NCI-H446 treated with DMSO at 0.1 percent for 48 hours (cell line): ENCODE results near the gene GRID1.

Experiments
- DNase-seq: peaks from one replicate; lab custom pipeline; 2025; lab: John Stamatoyannopoulos, UW

The GRID1 gene

DNA sequence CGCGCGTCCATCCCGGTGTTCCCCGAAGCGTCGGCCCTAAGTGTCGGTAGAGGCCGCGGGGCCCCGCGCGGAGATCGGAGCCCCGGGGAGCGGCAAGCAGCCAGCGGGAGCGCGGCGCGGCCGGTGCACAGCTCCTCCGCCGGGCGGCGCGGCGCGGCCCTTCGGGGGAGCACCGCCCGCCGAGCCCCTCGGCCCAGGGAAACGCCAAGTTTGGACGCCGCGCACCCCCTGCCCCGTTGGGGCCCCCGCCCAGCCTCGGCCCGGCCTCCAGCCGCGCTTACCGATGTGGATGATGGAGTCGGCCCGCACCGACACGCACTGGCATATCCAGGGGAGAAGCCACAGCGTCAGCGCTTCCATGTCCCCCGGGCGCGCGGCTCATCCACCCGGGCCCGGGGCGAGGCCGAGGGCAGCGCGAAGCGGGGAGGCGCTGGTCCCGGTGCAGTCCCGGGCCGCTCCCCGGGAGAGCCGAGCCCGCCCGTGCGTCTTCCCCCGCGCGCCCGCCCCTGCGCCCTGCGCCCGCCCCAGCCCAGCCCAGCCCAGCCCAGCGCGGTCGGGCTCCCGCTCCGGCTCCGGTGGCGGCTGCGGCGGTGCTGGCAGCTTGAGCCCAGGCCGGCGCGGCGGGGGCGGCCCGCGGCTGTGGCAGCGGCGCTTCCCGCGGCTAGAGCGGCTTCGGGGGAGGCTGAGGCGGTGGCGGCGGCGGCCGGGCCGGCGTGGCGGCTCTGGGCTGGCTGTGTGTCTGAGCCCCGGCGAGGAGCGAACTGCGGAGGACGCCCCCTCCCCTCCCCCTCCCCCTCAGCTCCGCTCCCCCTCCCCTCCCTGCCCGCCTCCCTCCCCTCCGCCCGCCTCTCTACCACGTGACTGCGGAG lies at the start of gene GRID1:
Gene GRID1, minus strand, starts transcription at position 763 of the 869 bp plus-strand sequence.
- peak; percentile 3 for DNase-seq

DNA sequence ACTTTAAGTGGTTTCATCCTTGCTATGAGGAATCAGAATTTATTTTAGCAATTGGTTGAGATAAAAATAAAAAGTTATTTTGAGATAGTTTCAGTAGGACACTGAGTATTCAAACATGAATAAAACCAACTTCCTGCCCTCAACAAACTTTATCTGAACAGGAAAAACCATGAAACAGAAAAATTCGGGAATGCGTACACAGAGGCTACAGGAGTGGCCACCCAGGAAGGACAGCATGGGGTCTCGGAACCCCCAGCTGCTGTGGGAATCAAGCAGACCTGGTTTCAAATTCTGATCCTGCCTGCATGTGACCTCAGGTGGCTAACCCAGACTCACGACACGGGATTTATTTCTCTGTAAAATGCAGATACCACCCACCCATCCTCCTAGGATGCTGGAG lies 49.0 kb upstream of the GRID1 start:
- DNase-seq: no peak

DNA sequence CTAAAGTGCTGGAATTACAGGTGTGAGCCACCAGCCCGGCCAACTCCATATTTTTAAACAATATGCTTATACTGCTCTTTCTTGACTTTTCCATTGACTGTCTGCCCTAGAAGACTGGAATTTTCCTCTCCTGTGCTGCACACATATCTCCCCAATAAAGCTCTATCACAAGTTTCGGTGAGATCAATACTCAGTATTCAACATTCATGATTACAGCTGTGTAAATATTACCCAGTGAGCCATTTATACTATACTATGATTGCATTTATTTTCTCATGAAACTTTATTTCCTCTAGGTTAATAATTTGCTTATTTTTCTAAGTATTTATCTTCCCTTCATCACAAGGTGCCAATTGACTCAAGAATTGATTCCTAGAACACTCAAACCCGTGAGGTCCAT lies 48.5 kb upstream of the GRID1 start:
- no peak for DNase-seq

DNA sequence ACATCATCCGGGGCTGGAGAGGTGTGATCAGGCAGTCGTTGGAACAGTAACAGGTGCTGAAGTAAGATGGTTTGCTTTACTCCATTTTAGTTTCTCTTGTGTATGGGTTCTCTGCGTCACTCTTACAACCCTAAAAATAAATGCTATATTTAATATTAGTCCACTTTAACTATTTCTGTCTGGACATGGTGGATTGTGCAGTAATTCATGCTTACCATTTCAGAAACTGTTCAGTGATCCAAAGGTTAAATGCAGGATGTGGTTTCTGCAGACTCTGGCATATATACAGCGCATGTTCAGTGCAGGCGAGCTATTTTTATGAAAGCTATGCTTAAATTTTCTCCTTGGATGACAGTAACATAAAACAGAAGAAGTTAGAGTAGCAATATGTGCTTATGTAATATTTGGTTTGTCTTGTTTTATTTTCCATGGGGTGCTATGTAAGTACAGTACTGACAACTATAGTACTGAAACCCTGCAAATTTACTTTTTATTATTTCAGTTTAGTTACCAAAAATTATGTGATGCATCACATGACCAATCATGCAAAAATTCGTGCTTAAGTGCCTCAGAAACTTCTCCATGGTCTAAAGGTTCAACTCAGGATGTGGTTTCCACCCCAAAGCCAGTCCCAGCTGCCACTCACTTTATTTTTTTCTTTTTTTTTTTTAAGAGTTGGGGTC lies 46.6 kb upstream of the GRID1 start:
- no peak for DNase-seq

DNA sequence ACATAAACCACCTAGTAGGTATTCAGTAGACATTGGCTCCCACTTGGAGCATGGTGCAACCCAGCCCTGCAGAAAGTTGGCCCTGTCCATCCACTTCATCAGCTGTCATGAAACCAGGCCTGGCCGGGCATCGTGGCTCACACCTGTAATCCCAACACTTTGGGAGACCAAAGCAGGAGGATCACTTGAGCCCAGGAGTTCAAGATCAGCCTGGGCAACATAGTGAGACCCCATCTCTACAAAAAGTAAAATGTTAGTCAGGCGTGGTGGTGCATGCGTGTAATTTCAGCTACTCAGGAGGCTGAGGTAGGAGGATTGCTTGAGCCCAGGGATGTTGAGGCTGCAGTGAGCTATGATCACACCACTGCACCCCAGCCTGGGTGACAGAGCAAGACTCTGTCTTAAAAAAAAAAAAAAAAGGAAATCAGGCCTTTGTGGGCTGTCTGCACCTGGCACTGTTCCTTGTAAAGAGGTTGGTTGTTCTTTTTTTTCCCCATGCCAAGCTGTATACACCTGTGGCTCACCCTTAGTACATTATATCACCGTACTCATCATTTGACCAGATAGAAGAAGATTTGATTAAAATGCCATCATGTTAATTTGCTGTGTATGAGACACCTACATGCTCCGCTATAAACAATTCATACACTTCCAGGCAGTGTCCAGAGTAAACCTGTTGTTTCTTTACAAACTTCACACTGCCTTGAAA lies 45.4 kb upstream of the GRID1 start:
- no peak for DNase-seq

DNA sequence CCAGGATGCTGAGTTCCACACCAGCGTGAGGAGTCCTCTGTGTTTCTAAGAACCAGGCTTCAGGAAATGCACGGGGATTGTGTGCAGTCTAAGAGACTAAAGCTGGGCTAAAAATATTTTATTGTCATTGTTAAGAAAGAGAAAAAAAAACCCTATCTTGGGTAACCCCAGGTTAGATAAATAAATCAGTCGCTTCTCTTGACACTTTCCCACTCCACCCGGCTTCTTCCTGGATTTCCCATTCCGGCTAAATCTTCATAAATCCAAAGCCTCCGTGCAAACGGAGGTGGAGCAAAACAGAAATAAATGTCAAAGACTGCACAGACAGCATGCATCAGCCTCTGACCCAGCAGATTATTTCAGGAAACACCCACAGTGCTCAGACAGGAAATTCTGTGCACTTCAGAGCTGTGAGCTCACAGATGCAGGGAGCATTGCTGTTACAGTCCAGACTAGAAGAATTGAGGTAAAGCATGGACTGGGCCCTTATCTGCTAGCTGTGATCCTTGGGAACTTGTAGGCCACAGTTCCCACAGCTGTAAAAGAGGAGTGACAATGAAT lies 44.8 kb upstream of the GRID1 start:
- no peak for DNase-seq

DNA sequence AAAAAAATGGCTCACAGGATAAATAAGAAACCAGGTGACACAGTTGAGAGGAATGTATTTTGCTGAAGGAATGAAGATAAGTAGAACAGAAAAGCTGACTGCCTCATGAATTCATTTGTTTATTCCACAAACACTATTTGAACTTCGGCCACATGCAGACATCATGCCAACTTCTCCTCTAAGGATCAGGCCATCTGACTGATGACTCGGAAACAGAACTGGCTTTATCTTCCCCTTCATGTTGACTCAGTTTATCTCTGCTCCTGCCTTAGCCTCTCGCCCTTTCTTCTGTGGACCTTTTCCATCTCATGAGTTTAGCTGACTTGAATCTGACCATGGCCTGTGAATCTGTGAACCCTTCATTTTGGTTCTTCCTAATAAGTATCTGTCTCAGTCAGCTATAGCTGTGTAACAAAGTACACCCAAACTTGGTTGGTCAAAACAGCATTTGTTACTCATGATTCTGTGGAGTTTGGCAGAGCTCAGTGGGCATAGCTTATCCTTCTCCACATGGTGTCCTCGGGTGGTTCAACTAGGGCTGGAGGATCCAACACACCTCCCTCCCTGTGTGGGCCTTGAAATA lies 44.0 kb upstream of the GRID1 start:
- no peak for DNase-seq

DNA sequence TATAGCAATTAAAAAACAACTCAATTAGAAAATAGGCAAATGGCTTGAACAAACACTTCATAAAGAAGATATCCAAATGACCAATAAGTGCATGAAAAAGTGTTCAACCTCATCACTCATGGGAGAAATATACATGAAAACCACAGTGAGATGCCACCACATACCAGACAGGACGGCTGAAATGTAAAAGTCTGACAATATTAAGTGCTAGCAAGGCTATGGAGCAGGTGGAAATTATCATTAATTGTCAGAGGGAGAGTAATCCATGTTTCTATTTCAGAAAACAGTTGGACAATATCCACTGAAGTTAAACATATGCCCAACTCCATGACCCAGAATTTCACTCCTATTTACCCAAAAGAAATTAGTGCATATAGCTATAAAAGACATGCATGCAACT lies 42.6 kb upstream of the GRID1 start:
- no peak for DNase-seq

DNA sequence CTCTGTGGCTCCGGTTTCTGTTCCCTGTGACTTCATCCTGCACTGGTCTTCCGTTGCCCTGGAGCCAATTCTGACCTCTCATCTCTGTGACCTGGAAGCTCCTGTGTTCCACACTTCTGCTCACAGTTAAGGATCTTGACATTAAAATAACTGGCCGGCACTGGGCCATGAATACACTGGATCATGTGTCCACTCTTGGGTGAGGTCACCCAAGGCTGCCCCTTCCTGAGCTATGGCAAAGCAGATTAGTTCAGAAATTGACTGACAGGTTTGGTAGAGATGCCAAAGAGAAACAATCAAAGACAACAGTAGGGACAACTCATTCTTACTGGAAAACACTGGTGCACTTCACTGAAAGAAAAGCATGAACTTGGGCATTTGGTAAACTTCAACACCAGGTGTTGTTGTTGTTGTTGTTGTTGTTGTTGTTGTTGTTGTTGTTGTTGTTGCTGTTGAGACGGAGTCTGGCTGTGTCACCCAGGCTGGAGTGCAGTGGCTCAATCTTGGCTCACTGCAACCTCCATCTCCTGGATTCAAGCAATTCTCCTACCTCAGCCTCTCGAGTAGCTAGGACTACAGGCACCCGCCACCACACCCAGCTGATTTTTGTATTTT lies 36.7 kb upstream of the GRID1 start:
- DNase-seq: no peak

DNA sequence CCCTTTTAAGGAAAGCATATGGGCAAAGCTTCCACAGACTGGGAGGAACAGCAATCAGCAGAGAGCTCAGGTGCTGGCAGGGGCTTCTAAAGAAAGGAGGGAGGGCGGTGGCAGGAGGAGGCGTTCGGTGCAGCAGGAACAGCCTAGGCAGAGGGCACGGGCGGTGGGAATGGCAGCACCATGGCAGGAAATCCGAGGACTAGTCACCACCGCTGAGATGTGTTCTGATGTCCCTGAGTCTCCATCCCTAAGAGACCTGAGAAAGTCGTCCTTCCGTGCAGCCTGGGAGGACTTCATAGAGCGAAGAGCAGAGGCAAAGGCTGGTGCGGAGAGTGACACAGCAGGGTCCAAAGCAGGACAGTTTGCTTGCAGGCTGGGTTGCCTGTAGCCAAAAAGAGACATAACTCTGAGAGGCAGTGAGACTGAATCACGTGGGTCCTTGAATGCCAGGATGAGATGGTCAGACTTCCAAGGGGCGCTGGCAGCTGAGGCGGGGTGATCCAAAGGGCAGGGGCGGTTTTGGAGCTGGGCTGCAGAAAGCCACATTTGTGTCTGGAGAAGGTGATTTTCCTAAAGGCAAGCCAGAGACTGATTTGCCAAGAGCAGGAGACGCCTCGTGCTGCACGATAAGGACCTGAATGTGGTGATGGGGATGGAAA lies 35.8 kb upstream of the GRID1 start:
- no peak for DNase-seq

DNA sequence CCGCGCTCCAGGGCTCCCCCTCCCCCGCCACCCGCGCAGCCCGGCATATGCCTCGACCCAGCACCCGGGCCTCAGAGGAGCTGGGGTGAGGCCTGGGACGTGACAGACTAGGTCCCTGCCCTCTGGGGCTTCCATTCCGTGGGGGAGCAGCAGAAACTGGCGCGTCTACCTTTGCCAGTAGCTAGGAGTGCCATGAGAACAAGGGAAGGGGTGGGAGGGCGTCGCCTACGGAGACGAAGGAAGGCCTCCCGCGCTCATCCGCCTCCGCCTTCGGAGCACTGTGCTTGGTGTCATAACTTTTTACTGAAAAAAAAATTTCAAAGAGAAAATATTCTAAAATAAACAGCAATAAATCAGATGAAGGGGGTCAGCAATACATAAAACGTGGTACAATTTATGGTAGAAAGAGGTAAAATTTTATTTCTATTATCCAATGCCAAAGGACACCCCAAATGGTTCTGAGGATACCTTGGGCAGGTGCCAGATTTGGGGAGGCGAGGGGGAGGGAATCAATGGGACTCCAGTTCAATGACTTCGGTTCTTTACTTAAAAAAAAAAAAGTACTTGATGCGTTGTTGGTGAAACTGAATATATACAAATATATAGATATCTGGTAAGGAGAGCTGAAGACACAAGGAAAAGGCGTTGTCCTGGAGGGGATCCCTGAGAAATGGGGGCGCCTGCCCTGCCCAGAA lies 35.1 kb upstream of the GRID1 start:
- no peak for DNase-seq

DNA sequence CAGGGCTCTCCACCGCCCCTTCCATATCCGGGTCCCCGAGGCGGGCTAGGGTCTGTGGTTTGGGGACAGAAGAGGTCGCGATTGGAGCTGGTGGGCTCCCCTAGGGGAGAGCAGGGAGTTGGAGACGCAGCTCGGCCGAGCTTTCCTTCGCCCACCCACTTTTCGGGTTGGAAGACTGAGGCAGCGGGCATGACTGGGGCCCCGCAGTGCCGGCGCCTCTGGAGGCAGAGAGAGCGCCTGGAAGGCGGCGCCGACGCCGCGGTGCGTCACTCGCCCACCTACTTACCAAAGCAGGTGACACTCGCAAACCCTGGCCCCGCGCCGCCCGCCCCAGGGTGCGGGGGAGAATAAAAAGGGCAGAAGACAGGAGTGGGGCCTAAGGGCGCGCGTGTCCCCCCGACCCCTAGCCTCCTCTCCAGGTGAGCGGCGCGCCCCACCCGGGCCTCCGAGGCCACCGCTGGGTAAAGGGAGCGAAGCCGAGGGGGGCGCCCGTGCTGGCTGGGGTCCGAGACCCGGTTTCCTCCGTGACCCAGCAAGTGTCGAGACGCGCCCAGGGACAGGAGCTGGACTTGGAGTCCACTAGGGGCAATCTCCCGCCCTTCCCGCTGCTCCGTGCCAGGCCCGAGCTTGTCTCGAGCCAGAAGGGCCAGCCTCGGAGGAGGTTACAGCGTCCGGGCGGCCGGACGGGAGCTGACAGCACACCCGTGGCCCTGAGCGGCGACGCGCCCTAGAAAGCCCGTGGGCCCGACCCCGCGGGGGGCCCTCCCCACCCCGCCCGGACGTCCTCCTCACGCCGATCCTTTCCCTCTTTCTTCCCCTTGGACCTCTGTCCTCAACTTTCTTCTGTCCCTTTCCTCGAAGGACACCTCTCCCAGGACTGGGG lies 34.4 kb upstream of the GRID1 start:
- DNase-seq: no peak

DNA sequence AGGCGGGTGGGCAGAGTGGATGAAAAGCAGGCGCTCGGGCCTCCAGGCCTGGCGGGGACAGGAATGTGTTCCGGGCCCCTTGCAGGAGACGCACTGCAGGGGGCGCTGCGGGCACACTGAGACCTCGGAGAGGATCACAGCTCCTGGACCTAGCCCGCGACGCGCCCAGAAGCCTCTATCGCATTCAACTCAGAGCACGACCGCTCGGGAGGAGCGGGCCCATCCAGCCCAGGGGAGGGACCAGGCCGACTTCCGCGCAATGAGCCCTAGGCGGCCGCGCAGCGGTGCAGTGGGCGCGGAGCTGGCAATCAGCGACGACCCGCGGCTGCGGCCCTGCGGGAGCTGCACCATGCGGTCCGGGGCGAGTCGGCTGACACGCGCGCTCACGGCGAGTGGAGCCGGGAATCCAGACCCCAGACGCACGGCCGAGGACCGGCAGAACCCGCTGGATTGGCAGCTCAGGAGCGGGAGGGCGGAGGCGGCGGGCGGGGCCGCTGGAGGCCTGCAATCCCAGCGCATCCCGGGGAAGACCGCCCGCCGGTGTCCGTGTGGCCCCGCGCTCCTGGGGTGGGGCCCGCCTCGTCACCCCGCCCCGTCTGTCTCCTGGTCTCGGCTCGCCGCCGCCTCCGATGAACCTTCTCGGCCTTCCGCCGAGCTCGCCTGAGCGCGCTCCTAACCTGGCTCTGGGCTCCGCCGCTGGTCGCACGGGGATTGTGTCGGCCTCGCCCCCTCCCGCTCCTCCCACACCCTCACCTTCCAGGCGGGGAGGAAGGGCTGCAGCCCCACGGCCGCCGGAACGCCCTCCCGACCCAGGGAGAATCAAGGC lies 33.5 kb upstream of the GRID1 start:
- DNase-seq: peak; percentile 59

DNA sequence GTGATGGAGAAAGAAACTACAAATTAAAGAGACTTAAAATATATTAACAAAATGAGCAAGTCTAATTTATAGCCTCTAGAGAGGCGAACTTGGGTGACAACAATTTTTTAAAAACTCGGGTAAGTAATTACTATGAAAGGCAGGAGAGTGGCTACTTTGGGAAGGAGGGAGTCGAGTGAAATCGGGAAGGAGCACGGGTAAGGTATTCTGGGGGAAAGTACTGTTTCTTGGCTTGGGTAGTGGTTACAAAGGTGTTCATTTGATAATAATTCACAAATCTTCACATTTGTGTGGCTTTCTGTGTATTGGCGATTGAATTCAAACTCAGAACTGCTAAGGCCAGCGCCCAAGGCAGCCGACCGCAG lies 32.9 kb upstream of the GRID1 start:
- no peak for DNase-seq

DNA sequence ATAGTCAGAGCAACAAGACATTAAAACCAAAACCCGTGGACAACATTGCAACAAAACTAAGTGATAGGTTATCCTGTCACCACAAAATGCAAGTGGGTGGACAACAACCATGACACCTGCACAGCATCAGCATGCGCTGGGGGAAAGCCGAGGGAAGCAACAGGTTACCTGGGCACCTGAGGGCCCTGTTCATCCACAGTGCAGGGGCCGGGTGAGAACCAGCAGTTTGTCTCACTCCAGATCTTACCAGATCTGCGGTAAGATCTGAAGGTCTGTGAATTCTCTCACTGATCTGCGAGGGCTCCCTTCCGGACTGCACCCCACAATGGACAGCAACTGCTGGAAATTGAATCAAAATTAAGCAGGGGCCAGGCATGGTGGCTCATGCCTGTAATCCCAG lies 30.5 kb upstream of the GRID1 start:
- no peak for DNase-seq

DNA sequence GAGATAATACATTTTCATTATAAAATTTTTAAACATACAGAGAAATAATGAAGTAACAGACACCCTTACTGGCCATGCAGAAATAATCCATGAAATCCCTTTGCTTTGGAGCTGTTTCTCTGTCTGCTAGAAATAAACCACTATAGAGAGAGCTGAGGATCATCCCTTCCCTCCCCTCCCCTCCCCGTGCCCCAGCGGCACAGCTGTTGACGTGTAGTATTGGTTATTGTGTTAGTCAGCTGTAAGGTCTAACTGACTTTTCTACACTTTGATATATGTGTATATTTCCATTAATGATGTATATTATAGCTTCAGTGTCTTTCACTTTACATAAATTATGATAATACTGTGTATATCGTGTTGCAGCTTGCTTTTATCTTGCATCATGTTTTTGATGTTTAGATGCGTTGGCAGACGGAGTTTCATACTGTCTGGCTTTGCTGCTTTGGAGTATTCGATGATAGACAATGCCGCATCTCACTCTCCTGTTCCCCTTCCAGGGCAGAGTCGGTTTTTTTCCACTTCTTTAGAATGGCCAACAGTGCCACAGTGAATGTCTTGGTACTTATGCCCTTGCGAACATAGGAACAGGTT lies 27.4 kb upstream of the GRID1 start:
- DNase-seq: no peak

DNA sequence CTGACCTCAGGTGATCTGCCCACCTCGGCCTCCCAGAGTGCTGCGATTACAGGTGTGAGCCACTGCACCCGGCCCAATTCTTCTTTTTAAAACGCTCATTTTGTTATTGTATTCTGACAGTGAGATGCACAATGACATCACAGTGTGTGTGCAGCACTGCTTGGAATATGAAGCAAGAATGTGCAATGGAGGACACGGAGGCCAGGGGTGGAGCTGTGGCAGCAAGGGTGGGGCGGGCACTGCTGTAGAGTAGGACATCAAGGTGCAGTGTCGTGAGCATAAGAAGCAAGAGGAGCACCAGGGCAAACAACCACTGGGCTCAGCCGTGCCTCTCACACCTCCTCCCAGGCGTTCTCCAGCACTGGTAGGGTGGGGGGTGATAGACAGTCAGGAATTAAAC lies 26.8 kb upstream of the GRID1 start:
- DNase-seq: no peak

DNA sequence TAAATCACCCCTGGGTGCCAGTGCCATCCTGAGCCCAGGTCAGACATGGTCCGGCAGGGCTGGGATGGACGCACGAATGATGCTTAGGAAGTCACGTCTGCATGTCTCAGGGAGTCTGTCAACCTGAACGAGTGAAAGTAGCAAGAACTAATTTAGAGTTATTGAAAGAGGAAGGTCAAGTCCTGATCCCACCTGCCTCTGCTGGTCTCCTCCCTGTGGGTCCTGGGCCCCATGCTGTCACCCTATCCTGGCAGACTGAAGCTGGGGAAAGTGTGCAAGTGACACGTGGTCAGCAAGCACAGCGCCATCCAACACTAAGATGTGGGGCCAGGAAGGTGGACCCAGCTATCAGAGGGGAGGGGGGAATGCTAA lies 26.1 kb upstream of the GRID1 start:
- DNase-seq: no peak
